Neural progenitor cell (in vitro differentiated cells): Measurements from ENCODE around the gene CALCOCO2.

Experiments
- EZH2 ChIP-seq: fragments of 200-600 bp; sonication (generic); IDR thresholded peaks from 2 replicates; pipeline ENCODE4 v1.6.1; 2017; ENCODE audit warnings: antibody characterized with exemption, mild to moderate bottlenecking, moderate library complexity
- EZH2phosphoT487 ChIP-seq: fragments of 200-600 bp; sonication (generic); IDR thresholded peaks from 2 replicates; pipeline ENCODE4 v1.6.1; 2017; ENCODE audit warnings: antibody characterized with exemption
- TF ChIP-seq, protein P1 (sequence below): fragments of 200-600 bp; sonication (generic); IDR thresholded peaks from 2 replicates; pipeline ENCODE4 v1.5.1; 2017; ENCODE audit warnings: antibody characterized with exemption, mild to moderate bottlenecking

DNA sequence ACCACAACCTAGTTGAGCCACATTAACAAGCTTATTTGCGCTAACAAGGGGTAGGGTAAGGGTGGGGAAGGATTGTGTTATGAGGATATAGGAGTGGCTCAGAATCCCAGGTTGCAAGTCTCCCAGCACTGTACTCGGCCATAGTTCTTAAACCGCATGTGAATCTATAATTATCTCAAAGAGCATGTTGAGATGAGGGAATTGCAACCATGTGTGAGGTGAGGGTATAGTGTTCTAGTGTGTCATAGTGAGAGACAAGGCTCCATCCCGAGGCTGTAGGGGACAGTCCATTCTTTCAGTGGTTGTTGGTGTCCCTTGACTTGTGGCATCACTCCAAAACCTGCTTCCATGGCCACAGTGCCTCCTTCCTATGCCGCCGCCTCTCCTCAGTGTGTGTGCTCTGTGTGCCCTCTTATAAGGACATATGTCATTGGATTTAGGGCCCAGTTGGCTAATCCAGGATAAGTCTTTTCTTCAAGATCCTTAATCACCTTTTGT, 39.0 kb downstream of the CALCOCO2 start:
- TF ChIP-seq, protein P1, sequence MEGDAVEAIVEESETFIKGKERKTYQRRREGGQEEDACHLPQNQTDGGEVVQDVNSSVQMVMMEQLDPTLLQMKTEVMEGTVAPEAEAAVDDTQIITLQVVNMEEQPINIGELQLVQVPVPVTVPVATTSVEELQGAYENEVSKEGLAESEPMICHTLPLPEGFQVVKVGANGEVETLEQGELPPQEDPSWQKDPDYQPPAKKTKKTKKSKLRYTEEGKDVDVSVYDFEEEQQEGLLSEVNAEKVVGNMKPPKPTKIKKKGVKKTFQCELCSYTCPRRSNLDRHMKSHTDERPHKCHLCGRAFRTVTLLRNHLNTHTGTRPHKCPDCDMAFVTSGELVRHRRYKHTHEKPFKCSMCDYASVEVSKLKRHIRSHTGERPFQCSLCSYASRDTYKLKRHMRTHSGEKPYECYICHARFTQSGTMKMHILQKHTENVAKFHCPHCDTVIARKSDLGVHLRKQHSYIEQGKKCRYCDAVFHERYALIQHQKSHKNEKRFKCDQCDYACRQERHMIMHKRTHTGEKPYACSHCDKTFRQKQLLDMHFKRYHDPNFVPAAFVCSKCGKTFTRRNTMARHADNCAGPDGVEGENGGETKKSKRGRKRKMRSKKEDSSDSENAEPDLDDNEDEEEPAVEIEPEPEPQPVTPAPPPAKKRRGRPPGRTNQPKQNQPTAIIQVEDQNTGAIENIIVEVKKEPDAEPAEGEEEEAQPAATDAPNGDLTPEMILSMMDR = no peak
- TF ChIP-seq EZH2phosphoT487 (no peak), EZH2 (no peak)
